NT2/D1 (cell line): ENCODE results near the gene PTX4.

Experiments
- DNase-seq: peaks from one replicate; pipeline ENCODE4 v3.0.0-alpha.2; 2011; ENCODE audit warnings: low read depth, low spot score
- H3K27me3 ChIP-seq: 2 replicates; pipeline ENCODE4 v1.6.0; 2011; ENCODE audit warnings: mild to moderate bottlenecking; ENCODE audit not compliant: insufficient read length, insufficient read depth
- H3K36me3 ChIP-seq: 2 replicates; pipeline ENCODE4 v1.6.1; 2011; ENCODE audit warnings: mild to moderate bottlenecking, low read length, mixed read lengths; ENCODE audit not compliant: insufficient read depth, insufficient read length
- H3K4me1 ChIP-seq: 2 replicates; pipeline ENCODE4 v1.5.1; 2011; ENCODE audit not compliant: insufficient read depth, insufficient read length
- H3K4me3 ChIP-seq: 2 replicates; pipeline ENCODE4 v1.5.1; 2011; ENCODE audit warnings: low read depth; ENCODE audit not compliant: insufficient read length
- H3K9ac ChIP-seq: 2 replicates; pipeline ENCODE4 v1.6.0; 2011; ENCODE audit warnings: low read depth; ENCODE audit not compliant: insufficient read length
- H3K9me3 ChIP-seq: 2 replicates; pipeline ENCODE4 v1.5.1; 2011; ENCODE audit warnings: mild to moderate bottlenecking, low read length; ENCODE audit not compliant: insufficient read depth
- SUZ12 ChIP-seq: IDR thresholded peaks from 2 replicates; pipeline ENCODE4 v1.6.1; 2011; ENCODE audit not compliant: insufficient read length, insufficient read depth; ENCODE audit errors: extremely low read depth
- YY1 ChIP-seq: IDR thresholded peaks from 2 replicates; pipeline ENCODE4 v1.6.1; 2011; ENCODE audit not compliant: insufficient read length, insufficient read depth
- ZNF274 ChIP-seq: IDR thresholded peaks from 2 replicates; pipeline ENCODE4 v1.6.1; 2011; ENCODE audit warnings: mild to moderate bottlenecking, low read depth, low read length

PTX4 gene

DNA sequence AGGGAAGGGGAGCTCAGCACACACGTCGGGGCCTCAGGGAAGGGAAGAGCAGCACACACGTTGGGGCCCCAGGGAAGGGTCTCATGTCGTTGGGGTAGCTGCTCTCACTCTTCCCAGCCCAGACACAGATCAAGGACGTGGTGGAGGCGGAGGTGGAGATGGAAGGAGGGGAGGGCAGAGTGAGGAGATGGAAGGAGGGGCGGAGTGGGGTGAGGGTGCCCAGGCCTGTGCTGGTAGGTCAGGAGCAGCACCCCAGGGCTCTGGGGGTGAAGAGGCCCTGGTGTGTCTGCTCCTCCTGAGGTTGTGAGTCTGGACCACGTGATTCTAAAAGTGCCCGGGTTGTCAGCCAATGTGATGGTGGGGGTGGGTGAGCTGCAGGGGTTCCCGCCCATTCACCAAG lies 28.8 kb downstream of the PTX4 start:
- DNase-seq, result no peak
- Histone ChIP-seq H3K9ac (no peak overlapping the region), H3K4me3 (no peak overlapping the region), H3K27me3 (no peaks in the 10 kb centered on the region), H3K4me1 (no peaks in the 10 kb centered on the region), H3K9me3 (no peaks in the 10 kb centered on the region), H3K36me3 (peaks cover 59% of the 10 kb centered on the region)
- TF ChIP-seq ZNF274, result no peak
- TF ChIP-seq SUZ12, result no peak
- TF ChIP-seq YY1, result no peak

- Histone ChIP-seq H3K27me3 (no peaks in the 10 kb centered on the region), H3K4me3 (no peak overlapping the region), H3K9ac (no peak overlapping the region), H3K4me1 (no peaks in the 10 kb centered on the region), H3K9me3 (no peaks in the 10 kb centered on the region), H3K36me3 (peaks cover 63% of the 10 kb centered on the region)
- no peak for DNase-seq
- TF ChIP-seq YY1 (no peak), SUZ12 (no peak), ZNF274 (no peak)
Measured at GRCh38 chr16:1458977-1459341, 29.8 kb downstream of the PTX4 start.

DNA sequence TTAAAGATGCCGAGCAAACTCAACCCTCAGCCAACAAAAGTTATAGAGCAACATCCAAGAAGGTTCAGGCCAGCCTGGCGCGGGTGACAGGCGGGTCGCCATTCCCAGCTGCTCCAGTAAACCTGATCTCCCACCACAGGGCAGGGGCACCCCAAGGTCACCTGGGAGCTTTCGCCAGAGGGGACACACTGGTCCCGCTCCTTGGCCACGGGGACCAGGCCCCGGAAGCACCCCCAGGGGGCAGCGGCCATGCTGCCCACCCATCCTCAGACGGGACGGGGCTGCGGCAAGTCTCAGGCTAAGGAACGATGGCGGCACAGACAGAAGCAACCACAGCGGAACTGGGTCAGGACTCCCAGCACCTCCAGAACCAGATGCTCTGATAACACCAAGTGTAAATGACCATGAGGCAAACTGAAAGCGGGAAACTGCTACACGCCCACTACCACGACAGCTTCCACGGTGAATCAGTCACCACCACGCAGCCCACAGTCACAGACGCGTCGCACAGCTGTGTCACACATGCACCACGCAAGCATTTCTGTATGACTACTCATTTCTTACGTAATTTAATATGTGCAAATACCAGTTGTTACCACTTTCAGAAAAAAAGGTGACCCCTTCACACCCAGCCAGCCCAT lies 30.3 kb downstream of the PTX4 start:
- no peak overlapping the region for H3K9ac ChIP-seq
- no peak for TF ChIP-seq YY1
- TF ChIP-seq SUZ12, result no peak
- no peak for TF ChIP-seq ZNF274
- H3K4me3 ChIP-seq, result no peak overlapping the region
- H3K4me1 ChIP-seq, result no peaks in the 10 kb centered on the region
- no peaks in the 10 kb centered on the region for H3K9me3 ChIP-seq
- no peaks in the 10 kb centered on the region for H3K27me3 ChIP-seq
- peaks cover 68% of the 10 kb centered on the region for H3K36me3 ChIP-seq
- DNase-seq, result no peak

DNA sequence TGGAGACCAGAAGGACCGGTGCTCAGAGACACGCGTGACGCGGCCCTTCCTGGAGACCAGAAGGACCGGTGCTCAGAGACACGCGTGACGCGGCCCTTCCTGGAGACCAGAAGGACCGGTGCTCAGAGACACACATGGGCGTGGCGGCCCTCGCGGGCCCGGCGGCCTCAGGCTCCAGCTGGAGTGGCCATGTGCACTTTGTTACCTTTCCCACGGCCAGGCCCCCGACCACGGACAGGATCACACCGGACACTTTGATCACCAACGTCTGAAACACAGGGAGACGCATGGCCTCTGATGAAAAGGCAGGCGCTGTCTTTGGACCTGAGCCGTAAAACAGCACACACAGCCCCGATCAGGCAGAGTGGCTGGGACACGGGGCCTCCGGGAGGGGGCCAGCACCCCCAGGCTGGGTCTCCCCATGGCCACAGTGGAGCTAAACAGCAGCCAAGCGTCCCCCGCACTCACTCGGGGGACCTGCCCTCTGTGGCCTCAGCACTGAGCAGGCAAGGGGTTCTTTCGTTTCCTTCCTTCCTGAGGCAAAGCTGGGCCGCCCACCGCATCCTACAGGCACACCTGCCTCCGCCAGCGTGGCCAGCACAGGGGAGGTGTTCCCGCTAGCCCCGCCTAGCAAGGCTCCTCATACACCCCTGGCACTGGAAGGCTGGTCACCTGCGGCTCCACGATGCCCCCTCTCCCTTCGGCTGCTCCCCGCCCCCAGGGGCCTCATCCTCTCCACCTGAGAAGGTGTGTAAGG lies 31.1 kb downstream of the PTX4 start:
- Histone ChIP-seq H3K9ac (no peak overlapping the region), H3K4me1 (no peaks in the 10 kb centered on the region), H3K4me3 (no peak overlapping the region), H3K36me3 (peaks cover 72% of the 10 kb centered on the region), H3K27me3 (no peaks in the 10 kb centered on the region), H3K9me3 (no peaks in the 10 kb centered on the region)
- TF ChIP-seq YY1, result no peak
- no peak for TF ChIP-seq SUZ12
- TF ChIP-seq ZNF274, result no peak
- DNase-seq, result no peak

DNA sequence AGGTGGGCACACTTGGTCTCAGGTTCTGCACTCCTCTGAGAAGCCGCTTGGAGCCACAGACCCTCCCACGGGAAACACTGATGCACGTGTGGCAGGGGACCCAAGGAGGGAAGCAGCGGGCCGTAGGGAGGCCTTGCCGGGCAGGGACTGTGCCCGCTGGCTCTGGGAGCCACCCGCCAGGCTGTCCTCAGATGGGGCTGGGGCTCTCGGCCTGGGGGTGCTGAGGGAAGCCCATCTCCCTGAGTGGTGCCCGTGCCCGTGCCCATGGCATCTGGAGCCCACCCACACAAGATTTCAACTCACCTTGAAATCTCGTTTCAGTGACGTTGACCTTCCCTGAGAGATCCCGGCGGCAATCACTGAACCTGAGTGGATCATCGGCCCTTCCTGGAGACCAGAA lies 31.8 kb downstream of the PTX4 start:
- Histone ChIP-seq H3K27me3 (no peaks in the 10 kb centered on the region), H3K9ac (no peak overlapping the region), H3K4me3 (no peak overlapping the region), H3K4me1 (no peaks in the 10 kb centered on the region), H3K36me3 (peaks cover 79% of the 10 kb centered on the region), H3K9me3 (no peaks in the 10 kb centered on the region)
- DNase-seq, result no peak
- TF ChIP-seq SUZ12 (no peak), YY1 (no peak), ZNF274 (no peak)

- no peak overlapping the region for H3K9ac ChIP-seq
Measured at GRCh38 chr16:1455190-1456171, 33.3 kb downstream of the PTX4 start.

DNA sequence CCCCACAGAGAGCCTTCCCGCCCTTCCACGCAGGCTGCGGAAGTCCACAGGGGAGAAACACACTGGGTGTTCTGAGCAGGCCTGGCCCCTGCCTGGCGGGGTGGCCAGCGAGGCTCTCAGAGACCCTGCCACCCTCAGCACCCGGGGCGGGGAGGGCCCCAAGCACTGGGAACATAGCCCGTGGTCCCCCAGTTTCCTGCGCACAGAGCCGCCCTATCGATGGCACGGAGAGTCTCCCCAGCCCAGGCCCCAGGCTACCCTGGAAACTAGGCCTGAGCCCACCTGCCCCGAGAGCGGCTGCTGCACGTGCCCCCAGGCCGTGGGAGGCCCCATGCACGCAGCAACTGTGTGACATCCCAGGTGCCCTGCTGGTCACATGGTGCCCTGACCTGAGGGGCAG lies 34.2 kb downstream of the PTX4 start:
- H3K4me1 ChIP-seq, result no peaks in the 10 kb centered on the region
- no peak for DNase-seq
- no peak overlapping the region for H3K9ac ChIP-seq
- no peak overlapping the region for H3K4me3 ChIP-seq
- H3K36me3 ChIP-seq, result peaks cover 82% of the 10 kb centered on the region
- TF ChIP-seq YY1 (no peak), ZNF274 (no peak), SUZ12 (no peak)
- no peaks in the 10 kb centered on the region for H3K9me3 ChIP-seq
- no peaks in the 10 kb centered on the region for H3K27me3 ChIP-seq

More at GRCh38 chr16:1455190-1456171, 33.3 kb downstream of the PTX4 start:
- TF ChIP-seq ZNF274 (no peak), YY1 (no peak), SUZ12 (no peak)
- no peaks in the 10 kb centered on the region for H3K4me1 ChIP-seq
- peaks cover 82% of the 10 kb centered on the region for H3K36me3 ChIP-seq
- H3K9me3 ChIP-seq, result no peaks in the 10 kb centered on the region
- no peak for DNase-seq
- H3K27me3 ChIP-seq, result no peaks in the 10 kb centered on the region
- no peak overlapping the region for H3K4me3 ChIP-seq
